Transverse colon (tissue), 4 donors: ENCODE measurements around the gene STAM2. TPM values are rescaled to one million over a fixed set of nuclear protein-coding genes. Genes with fewer than 3 reads are reported as not detected.

Source experiments
- DNase-seq: peaks from one replicate; pipeline ENCODE4 v3.0.0-alpha.2; 2019
- H3K27ac ChIP-seq, 4 donors: fragments of 200-600 bp; sonication (generic); 2 replicates each; pipeline ENCODE4 v1.5.1; 2016 to 2018; ENCODE audit warnings: inconsistent platforms in 4 of 4
- H3K27me3 ChIP-seq: fragments of 200-600 bp; sonication (generic); 2 replicates; pipeline ENCODE4 v1.5.1; 2017; ENCODE audit warnings: inconsistent platforms
- H3K36me3 ChIP-seq, 4 donors: fragments of 200-600 bp; sonication (generic); 2 replicates each; pipeline ENCODE4 v1.5.1; 2017 to 2019; ENCODE audit warnings: inconsistent platforms in 4 of 4
- H3K4me1 ChIP-seq, 4 donors: fragments of 200-600 bp; sonication (generic); 2 replicates each; pipeline ENCODE4 v1.5.1; 2017 to 2020; ENCODE audit warnings: inconsistent platforms in 4 of 4
- H3K4me3 ChIP-seq, 4 donors: fragments of 200-600 bp; sonication (generic); 1 replicate in 1 of 4; 2 replicates in 3 of 4; pipeline versions ENCODE4 v1.5.1 to v1.6.1; 2017 to 2019; ENCODE audit warnings: inconsistent platforms in 4 of 4
- H3K9me3 ChIP-seq, 2 donors: fragments of 200-600 bp; sonication (generic); 2 replicates each; pipeline ENCODE4 v1.5.1; 2017 to 2019; ENCODE audit warnings: inconsistent platforms in 2 of 2
- EP300 ChIP-seq: sonication (generic); formaldehyde crosslinking; IDR thresholded peaks from one replicate; pipeline ENCODE4 v1.6.1; 2017; ENCODE audit warnings: antibody characterized with exemption, low read depth
- POLR2A ChIP-seq: fragments of 450-650 bp; IDR thresholded peaks from one replicate; pipeline ENCODE4 v1.6.1; 2016; ENCODE audit warnings: antibody characterized with exemption, mild to moderate bottlenecking, moderate library complexity
- POLR2AphosphoS5 ChIP-seq, 3 donors: sonication (generic); formaldehyde crosslinking; IDR thresholded peaks; one replicate each; pipeline ENCODE4 v1.6.1; 2016; ENCODE audit warnings: antibody characterized with exemption in 3 of 3
- WGBS, 2 donors: methylation state at CpG; one replicate each; pipeline ENCODE4 v1.1.5; 2018; ENCODE audit warnings: low coverage in 1 of 2; 5-methylcytosine and 5-hydroxymethylcytosine counted together
- in situ Hi-C, 4 donors: fragments of 200-750 bp; cut with MboI; loops; one replicate each; pipeline versions ENCODE4 v1.15.0 to v1.15.1; 2017; ENCODE audit warnings: low sequenced_read_pairs in 3 of 4, low pct_ligation_motif_present in 1 of 4, low pct_unique_long_range_greater_than_20kb in 1 of 4
- intact Hi-C: fragments of 100-400 bp; cut with DNase I; formaldehyde crosslinking; loops from one replicate; pipeline ENCODE4 v1.15.1; 2023; ENCODE audit warnings: low total_unique reads
- small RNA-seq, 4 donors: library from RNA; depleted of rRNA; stranded (forward); fragments of <200 nt; gene quantifications; one replicate each; pipeline ENCODE3, GENCODE V24; 2016
- total RNA-seq, 4 donors: library from RNA; depleted of rRNA; stranded (reverse); fragments of >200 nt; gene quantifications; one replicate each; pipeline ENCODE4 v1.1.0, GENCODE V29; 2016
- TF ChIP-seq, protein P1 (sequence below), 5 experiments: fragments of 200-600 bp in 3 of 5; fragments of 450-650 bp in 2 of 5; sonication (generic) in 3 of 5; IDR thresholded peaks; 1 replicate in 2 of 5; 2 replicates in 3 of 5; pipeline ENCODE4 v1.5.1; 2016 to 2017; ENCODE audit warnings: antibody characterized with exemption in 5 of 5, inconsistent platforms in 3 of 5, mild to moderate bottlenecking in 2 of 5, moderate library complexity in 1 of 5

The STAM2 gene
- total RNA-seq, 4 donors from 2014 or later = 17.1 to 57.2 (median 38.1) TPM

DNA sequence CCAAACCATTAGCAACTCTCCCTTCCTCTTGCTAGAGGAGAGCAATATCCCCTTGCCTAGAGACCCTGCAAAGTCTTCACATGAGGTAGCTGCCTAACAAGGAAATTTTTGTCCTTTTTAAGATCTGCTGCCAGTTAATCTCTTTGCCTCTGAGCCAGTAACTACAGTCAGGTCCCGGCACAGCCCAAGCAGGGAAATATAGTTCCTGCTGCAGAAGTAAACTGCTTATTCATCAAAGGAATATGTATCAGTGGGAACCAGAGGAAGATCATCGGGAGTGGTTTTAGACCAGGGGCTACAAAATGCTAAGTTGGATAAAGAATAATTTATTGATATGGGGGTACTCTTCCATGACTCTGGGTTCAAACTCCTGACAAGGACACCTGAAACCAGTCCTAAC lies 107.3 kb downstream of the STAM2 start:
- intact Hi-C loops = no loop called here
- in situ Hi-C loops = no loop called here
- 89 to 90% methylated on average over 2 of the region's 2 CpGs for WGBS, 2 donors
- no peak for DNase-seq
- no peaks in the 10 kb centered on the region for H3K4me1 ChIP-seq
- H3K9me3 ChIP-seq = no peaks in the 10 kb centered on the region
- H3K27ac ChIP-seq = no peak overlapping the region
- no peak for TF ChIP-seq EP300
- TF ChIP-seq, protein P1, sequence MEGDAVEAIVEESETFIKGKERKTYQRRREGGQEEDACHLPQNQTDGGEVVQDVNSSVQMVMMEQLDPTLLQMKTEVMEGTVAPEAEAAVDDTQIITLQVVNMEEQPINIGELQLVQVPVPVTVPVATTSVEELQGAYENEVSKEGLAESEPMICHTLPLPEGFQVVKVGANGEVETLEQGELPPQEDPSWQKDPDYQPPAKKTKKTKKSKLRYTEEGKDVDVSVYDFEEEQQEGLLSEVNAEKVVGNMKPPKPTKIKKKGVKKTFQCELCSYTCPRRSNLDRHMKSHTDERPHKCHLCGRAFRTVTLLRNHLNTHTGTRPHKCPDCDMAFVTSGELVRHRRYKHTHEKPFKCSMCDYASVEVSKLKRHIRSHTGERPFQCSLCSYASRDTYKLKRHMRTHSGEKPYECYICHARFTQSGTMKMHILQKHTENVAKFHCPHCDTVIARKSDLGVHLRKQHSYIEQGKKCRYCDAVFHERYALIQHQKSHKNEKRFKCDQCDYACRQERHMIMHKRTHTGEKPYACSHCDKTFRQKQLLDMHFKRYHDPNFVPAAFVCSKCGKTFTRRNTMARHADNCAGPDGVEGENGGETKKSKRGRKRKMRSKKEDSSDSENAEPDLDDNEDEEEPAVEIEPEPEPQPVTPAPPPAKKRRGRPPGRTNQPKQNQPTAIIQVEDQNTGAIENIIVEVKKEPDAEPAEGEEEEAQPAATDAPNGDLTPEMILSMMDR (IDR thresholded peaks at IDR 0.05) = no peak
- TF ChIP-seq POLR2AphosphoS5 (IDR thresholded peaks at IDR 0.05) = no peak
- TF ChIP-seq POLR2A = no peak
- H3K36me3 ChIP-seq = no peaks in the 10 kb centered on the region
- H3K4me3 ChIP-seq = no peak overlapping the region
- no peaks in the 10 kb centered on the region for H3K27me3 ChIP-seq

DNA sequence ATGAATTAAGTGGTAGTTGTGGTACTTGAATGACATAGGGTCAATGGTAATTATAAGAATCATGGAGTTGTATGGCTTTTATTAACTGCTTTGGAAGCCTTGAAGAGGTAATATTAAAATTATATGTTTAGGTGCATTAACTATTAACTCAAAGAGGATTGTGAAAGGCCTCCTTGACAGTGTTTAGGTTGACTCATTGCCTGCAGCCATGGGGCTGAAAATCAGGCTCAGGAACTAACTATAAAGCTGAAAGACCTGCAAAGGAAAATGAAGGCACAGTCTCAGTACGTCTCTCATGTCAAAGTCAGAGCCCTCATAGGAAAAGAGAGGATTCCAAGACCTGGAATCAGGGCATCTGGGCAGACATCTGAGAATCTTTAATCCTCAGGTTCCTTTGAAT lies 107.7 kb downstream of the STAM2 start:
- no peak for DNase-seq
- no peak overlapping the region for H3K4me3 ChIP-seq
- intact Hi-C loops = no loop called here
- H3K4me1 ChIP-seq = no peaks in the 10 kb centered on the region
- in situ Hi-C loops = no loop called here
- no peaks in the 10 kb centered on the region for H3K27me3 ChIP-seq
- H3K36me3 ChIP-seq = no peaks in the 10 kb centered on the region
- no peaks in the 10 kb centered on the region for H3K9me3 ChIP-seq
- TF ChIP-seq POLR2A (no peak), EP300 (no peak), POLR2AphosphoS5 (IDR thresholded peaks at IDR 0.05) (no peak)
- TF ChIP-seq, protein P1 (IDR thresholded peaks at IDR 0.05) = no peak
- 85 to 86% methylated on average over 1 of the region's 1 CpG for WGBS, 2 donors
- no peak overlapping the region for H3K27ac ChIP-seq

Small RNA genes lying within 50 kb of the gene (small RNA-seq; reads per million reads assigned to genes)
- gene RPL30P2 = 0 reads per million in 4 donors

Other genes starting within 250 kb of the STAM2 start
- gene CACNB4, start 76.7 kb downstream of the STAM2 start, total RNA-seq = 1 to 10 TPM in 2 of 4 donors, under 1 TPM in 2; 0.20 to 1.6 (median 0.90) TPM
- 10 to 100 TPM in 3 of 4 donors, 1 to 10 TPM in 1; 9.2 to 31.4 (median 23.9) TPM for gene FMNL2, start 159.4 kb upstream of the STAM2 start, total RNA-seq